IMR-90 (cell line): ENCODE measurements around the gene PNMA8A.

ENCODE experiments used
- CEBPB ChIP-seq: IDR thresholded peaks from 2 replicates; pipeline ENCODE4 v1.6.1; 2012; ENCODE audit warnings: low read depth, low read length, improper control_type of control experiment
- MXI1 ChIP-seq: IDR thresholded peaks from 2 replicates; pipeline ENCODE4 v1.6.1; 2012; ENCODE audit warnings: low read depth, mild to moderate bottlenecking, low read length, moderate library complexity, borderline replicate concordance
- POLR2A ChIP-seq: IDR thresholded peaks from 2 replicates; pipeline ENCODE4 v1.6.1; 2012; ENCODE audit warnings: mild to moderate bottlenecking, low read depth, low read length
- RAD21 ChIP-seq: IDR thresholded peaks from 2 replicates; pipeline ENCODE4 v1.6.1; 2012; ENCODE audit warnings: low read length, improper control_type of control experiment
- RFX5 ChIP-seq: IDR thresholded peaks from 2 replicates; pipeline ENCODE4 v1.8.0; 2012; ENCODE audit warnings: low read depth, mild to moderate bottlenecking, low read length, moderate library complexity
- SMC3 ChIP-seq: fragments of 150-350 bp; IDR thresholded peaks from 2 replicates; pipeline ENCODE4 v1.6.1; 2016; ENCODE audit warnings: low read depth, mild to moderate bottlenecking, antibody characterized with exemption, low read length, moderate library complexity
- TF ChIP-seq, protein P1 (sequence below): fragments of 150-350 bp; IDR thresholded peaks from 2 replicates; pipeline ENCODE4 v1.6.1; 2016; ENCODE audit warnings: low read depth, mild to moderate bottlenecking, low read length, moderate library complexity, borderline replicate concordance
- TF ChIP-seq, protein P2 (sequence below): conservative IDR thresholded peaks from 2 replicates; pipeline ENCODE4 v1.5.1; 2012; ENCODE audit warnings: mild to moderate bottlenecking, low read depth, low read length, improper control_type of control experiment
- TF ChIP-seq, protein P3 (sequence below): fragments of 150-350 bp; IDR thresholded peaks from 2 replicates; pipeline ENCODE4 v1.6.1; 2017; ENCODE audit warnings: mild to moderate bottlenecking, antibody characterized with exemption, low read length, low read depth

DNA sequence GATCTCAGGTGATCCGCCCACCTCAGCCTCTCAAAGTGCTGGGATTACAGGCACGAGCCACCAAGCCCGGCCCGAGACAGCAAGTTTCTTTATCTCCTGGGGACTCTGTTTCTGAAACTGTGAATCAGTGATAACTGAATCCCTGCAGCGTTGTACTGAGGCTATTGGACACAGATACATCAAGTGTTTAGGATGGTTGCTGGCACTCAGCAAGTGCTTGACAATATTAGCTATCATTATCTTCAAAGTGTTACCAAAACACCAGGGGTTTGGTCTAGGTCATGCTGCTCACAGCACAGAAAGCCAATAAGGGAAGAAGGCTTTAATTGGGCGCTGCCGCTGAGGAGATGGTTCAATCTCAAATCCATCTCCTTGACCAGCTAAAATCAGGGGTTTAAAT lies 22.1 kb downstream of the PNMA8A start:
- TF ChIP-seq, protein P1, sequence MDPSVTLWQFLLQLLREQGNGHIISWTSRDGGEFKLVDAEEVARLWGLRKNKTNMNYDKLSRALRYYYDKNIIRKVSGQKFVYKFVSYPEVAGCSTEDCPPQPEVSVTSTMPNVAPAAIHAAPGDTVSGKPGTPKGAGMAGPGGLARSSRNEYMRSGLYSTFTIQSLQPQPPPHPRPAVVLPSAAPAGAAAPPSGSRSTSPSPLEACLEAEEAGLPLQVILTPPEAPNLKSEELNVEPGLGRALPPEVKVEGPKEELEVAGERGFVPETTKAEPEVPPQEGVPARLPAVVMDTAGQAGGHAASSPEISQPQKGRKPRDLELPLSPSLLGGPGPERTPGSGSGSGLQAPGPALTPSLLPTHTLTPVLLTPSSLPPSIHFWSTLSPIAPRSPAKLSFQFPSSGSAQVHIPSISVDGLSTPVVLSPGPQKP, result no peak
- TF ChIP-seq, protein P2, sequence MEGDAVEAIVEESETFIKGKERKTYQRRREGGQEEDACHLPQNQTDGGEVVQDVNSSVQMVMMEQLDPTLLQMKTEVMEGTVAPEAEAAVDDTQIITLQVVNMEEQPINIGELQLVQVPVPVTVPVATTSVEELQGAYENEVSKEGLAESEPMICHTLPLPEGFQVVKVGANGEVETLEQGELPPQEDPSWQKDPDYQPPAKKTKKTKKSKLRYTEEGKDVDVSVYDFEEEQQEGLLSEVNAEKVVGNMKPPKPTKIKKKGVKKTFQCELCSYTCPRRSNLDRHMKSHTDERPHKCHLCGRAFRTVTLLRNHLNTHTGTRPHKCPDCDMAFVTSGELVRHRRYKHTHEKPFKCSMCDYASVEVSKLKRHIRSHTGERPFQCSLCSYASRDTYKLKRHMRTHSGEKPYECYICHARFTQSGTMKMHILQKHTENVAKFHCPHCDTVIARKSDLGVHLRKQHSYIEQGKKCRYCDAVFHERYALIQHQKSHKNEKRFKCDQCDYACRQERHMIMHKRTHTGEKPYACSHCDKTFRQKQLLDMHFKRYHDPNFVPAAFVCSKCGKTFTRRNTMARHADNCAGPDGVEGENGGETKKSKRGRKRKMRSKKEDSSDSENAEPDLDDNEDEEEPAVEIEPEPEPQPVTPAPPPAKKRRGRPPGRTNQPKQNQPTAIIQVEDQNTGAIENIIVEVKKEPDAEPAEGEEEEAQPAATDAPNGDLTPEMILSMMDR, result no peak
- TF ChIP-seq POLR2A (no peak), RAD21 (no peak), SMC3 (no peak), RFX5 (no peak), MXI1 (no peak), CEBPB (no peak)
- TF ChIP-seq, protein P3, sequence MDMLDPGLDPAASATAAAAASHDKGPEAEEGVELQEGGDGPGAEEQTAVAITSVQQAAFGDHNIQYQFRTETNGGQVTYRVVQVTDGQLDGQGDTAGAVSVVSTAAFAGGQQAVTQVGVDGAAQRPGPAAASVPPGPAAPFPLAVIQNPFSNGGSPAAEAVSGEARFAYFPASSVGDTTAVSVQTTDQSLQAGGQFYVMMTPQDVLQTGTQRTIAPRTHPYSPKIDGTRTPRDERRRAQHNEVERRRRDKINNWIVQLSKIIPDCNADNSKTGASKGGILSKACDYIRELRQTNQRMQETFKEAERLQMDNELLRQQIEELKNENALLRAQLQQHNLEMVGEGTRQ, result no peak
